Measurements from ENCODE around the gene GIN1.

DNA sequence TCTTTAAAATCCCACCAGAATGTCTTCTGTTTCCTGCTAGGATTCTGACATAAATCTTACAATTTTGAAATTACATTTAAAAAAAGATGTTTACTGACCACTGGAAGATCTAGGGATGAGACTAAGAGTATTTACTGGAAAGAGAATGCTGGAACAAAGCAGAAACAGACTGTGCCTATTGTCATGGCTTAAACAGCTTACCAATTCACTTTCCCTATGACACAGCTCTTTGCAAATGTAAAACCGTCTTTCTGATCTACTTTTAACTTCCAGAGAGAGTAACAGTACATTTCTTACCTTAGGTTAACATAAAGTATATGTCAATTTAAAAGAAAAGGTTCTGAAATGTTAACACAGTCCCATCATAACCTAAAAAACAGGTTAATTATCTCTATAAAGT is 10.7 kb downstream of the GIN1 start:
- TF ChIP-seq, protein P1, sequence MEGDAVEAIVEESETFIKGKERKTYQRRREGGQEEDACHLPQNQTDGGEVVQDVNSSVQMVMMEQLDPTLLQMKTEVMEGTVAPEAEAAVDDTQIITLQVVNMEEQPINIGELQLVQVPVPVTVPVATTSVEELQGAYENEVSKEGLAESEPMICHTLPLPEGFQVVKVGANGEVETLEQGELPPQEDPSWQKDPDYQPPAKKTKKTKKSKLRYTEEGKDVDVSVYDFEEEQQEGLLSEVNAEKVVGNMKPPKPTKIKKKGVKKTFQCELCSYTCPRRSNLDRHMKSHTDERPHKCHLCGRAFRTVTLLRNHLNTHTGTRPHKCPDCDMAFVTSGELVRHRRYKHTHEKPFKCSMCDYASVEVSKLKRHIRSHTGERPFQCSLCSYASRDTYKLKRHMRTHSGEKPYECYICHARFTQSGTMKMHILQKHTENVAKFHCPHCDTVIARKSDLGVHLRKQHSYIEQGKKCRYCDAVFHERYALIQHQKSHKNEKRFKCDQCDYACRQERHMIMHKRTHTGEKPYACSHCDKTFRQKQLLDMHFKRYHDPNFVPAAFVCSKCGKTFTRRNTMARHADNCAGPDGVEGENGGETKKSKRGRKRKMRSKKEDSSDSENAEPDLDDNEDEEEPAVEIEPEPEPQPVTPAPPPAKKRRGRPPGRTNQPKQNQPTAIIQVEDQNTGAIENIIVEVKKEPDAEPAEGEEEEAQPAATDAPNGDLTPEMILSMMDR (IDR thresholded peaks at IDR 0.05; ENCODE audit: low read depth, low read length, poor library complexity, severe bottlenecking): no peak
- no peak for TF ChIP-seq EZH2phosphoT487 (IDR thresholded peaks at IDR 0.05; ENCODE audit: borderline replicate concordance, low read length)

All from DOHH2 (cell line).